K562 (cell line): Measurements from ENCODE around the gene PRDM2. TPM values are rescaled to one million over a fixed set of nuclear protein-coding genes. Genes with fewer than 3 reads are reported as not detected.

Experiments used
- ATAC-seq: fragments of 200-7000 bp; cut with Tn5 transposase; 3 replicates; pipeline ENCODE4 v1.9.1; 2020; ENCODE audit warnings: moderate library complexity
- BruUV-seq: library from RNA; stranded (reverse); fragments of 400-500 nt; replicated peaks from 2 replicates; lab custom pipeline; 2021; lab: Mats Ljungman, UMichigan
- CTCF ChIA-PET: fragments of 300-600 bp; formaldehyde crosslinking; extraction: SDS; loops from one replicate; lab custom pipeline; 2021; ENCODE audit warnings: low intra/inter-chr PET ratio; lab: Yijun Ruan, JAX
- POLR2A ChIA-PET: fragments of 300-600, 350-650 bp; sonication (Branson Sonifier 250); formaldehyde crosslinking; extraction: SDS; loops from one replicate; lab custom pipeline; 2021; ENCODE audit warnings: antibody characterized with exemption, inconsistent platforms; lab: Yijun Ruan, JAX
- DNase-seq, 4 experiments: peaks; one replicate each; pipeline versions ENCODE4 v3.0.0 to v3.0.0-alpha.2; 2011 to 2018; ENCODE audit warnings: low spot score in 3 of 4, mixed read lengths in 3 of 4; ENCODE audit errors: extremely low read depth in 1 of 4
- FAIRE-seq: peaks from 2 replicates; lab custom pipeline; 2011; peaks lifted over from hg19 to GRCh38; lab: Jason Lieb, UNC
- H2AFZ ChIP-seq: 2 replicates; pipeline ENCODE4 v1.6.0; 2011; ENCODE audit warnings: low read depth, low read length, control low read depth, inconsistent platforms
- H3K27ac ChIP-seq: fragments of 200-600 bp; 3 replicates; pipeline ENCODE4 v1.8.0; 2011; ENCODE audit warnings: low read depth, mild to moderate bottlenecking, control low read depth, inconsistent platforms, low read length, moderate library complexity, mixed read lengths; ENCODE audit errors: extremely low read depth
- H3K27me3 ChIP-seq, 2 experiments: fragments of 300-600 bp in 1 of 2; 2 replicates in 1 of 2; 3 replicates in 1 of 2; pipeline versions ENCODE4 v1.6.0 to v1.8.0; 2011; ENCODE audit warnings: inconsistent platforms in 2 of 2, low read length in 2 of 2, mild to moderate bottlenecking in 1 of 2, mixed read lengths in 1 of 2, moderate library complexity in 1 of 2; ENCODE audit not compliant: control insufficient read depth in 2 of 2, insufficient read depth in 2 of 2
- H3K36me3 ChIP-seq: fragments of 300-600 bp; 3 replicates; pipeline ENCODE4 v1.8.0; 2011; ENCODE audit warnings: mild to moderate bottlenecking, low read length, inconsistent platforms; ENCODE audit not compliant: control insufficient read depth, insufficient read depth
- H3K4me1 ChIP-seq, 2 experiments: fragments of 200-600 bp in 1 of 2; replicated peaks in 1 of 2; 2 replicates in 1 of 2; 3 replicates in 1 of 2; pipeline versions ENCODE4 v1.5.1 to v1.8.0; 2011; ENCODE audit warnings: inconsistent platforms in 2 of 2, low read length in 2 of 2, mild to moderate bottlenecking in 1 of 2, mixed read lengths in 1 of 2, moderate library complexity in 1 of 2; ENCODE audit not compliant: control insufficient read depth in 2 of 2, insufficient read depth in 2 of 2
- H3K4me2 ChIP-seq: 2 replicates; pipeline ENCODE4 v1.6.1; 2011; ENCODE audit warnings: low read length, control low read depth, inconsistent platforms, mixed read lengths; ENCODE audit not compliant: insufficient read depth
- H3K4me3 ChIP-seq: fragments of 200-600 bp; sonication (generic), shearing (Covaris generic); 2 replicates; pipeline ENCODE4 v1.5.1; 2016; ENCODE audit warnings: control low read depth, inconsistent platforms
- H3K79me2 ChIP-seq: fragments of 200-600 bp; 3 replicates; pipeline ENCODE4 v1.8.0; 2011; ENCODE audit warnings: low read length, inconsistent platforms; ENCODE audit not compliant: control insufficient read depth, insufficient read depth
- H3K9ac ChIP-seq, 2 experiments: 2 replicates each; pipeline versions ENCODE4 v1.6.0 to v1.6.1; 2011; ENCODE audit warnings: low read depth in 2 of 2, low read length in 2 of 2, control low read depth in 1 of 2, inconsistent platforms in 1 of 2, mild to moderate bottlenecking in 1 of 2, mixed read lengths in 1 of 2; ENCODE audit not compliant: insufficient read depth in 1 of 2
- H3K9me1 ChIP-seq: one replicate; pipeline ENCODE4 v1.6.0; 2011; ENCODE audit warnings: inconsistent platforms, mild to moderate bottlenecking, low read length, moderate library complexity; ENCODE audit not compliant: control insufficient read depth, insufficient read depth
- H3K9me3 ChIP-seq: replicated peaks from 2 replicates; pipeline ENCODE4 v1.5.1; 2011; ENCODE audit warnings: low read depth, low read length, inconsistent platforms; ENCODE audit not compliant: control insufficient read depth, insufficient read depth
- H4K20me1 ChIP-seq: replicated peaks from 2 replicates; pipeline ENCODE4 v1.6.1; 2011; ENCODE audit warnings: low read length, inconsistent platforms, mixed read lengths; ENCODE audit not compliant: control insufficient read depth, insufficient read depth
- ERF ChIP-seq: fragments of 450-650 bp; formaldehyde crosslinking; IDR thresholded peaks from 2 replicates; pipeline ENCODE4 v1.4.0; 2020; ENCODE audit warnings: mild to moderate bottlenecking, mixed read lengths
- KLF13 ChIP-seq: fragments of 450-650 bp; IDR thresholded peaks from 2 replicates; pipeline ENCODE4 v1.6.1; 2016; ENCODE audit warnings: missing genetic modification characterization, low read depth, mild to moderate bottlenecking, missing compliant biosample characterization, moderate library complexity, borderline replicate concordance
- KLF6 ChIP-seq: fragments of 250-450 bp; sonication (Bioruptor Pico); IDR thresholded peaks from 2 replicates; pipeline ENCODE4 v1.4.0; 2020; ENCODE audit warnings: mild to moderate bottlenecking, moderate library complexity, borderline replicate concordance
- MAFG ChIP-seq: fragments of 450-650 bp; conservative IDR thresholded peaks from 2 replicates; pipeline ENCODE4 v1.6.1; 2016; ENCODE audit warnings: missing genetic modification characterization, missing compliant biosample characterization
- MEIS2 ChIP-seq: fragments of 450-650 bp; IDR thresholded peaks from 2 replicates; pipeline ENCODE4 v1.6.1; 2014; ENCODE audit warnings: mild to moderate bottlenecking; ENCODE audit not compliant: partially characterized antibody
- OTX1 ChIP-seq: fragments of 450-650 bp; formaldehyde crosslinking; IDR thresholded peaks from 2 replicates; pipeline ENCODE4 v1.4.0; 2022; ENCODE audit warnings: mild to moderate bottlenecking
- TFAM ChIP-seq: fragments of 250-450 bp; sonication (Bioruptor Pico); conservative IDR thresholded peaks from 2 replicates; pipeline ENCODE4 v1.5.0; 2021; ENCODE audit warnings: mild to moderate bottlenecking, moderate library complexity
- XRCC4 ChIP-seq: IDR thresholded peaks from one replicate; pipeline ENCODE4 v1.6.1; 2011; ENCODE audit not compliant: insufficient read depth, insufficient read length; ENCODE audit errors: extremely low read depth
- ZC3H11A ChIP-seq: IDR thresholded peaks from 2 replicates; pipeline ENCODE4 v1.6.1; 2012; ENCODE audit warnings: low read depth, low read length, improper control_type of control experiment
- ZNF124 ChIP-seq: sonication (generic); formaldehyde crosslinking; IDR thresholded peaks from 2 replicates; pipeline ENCODE4 v1.8.1; 2022; ENCODE audit warnings: missing genetic modification reagents
- WGBS: fragments of 100-300 bp; shearing (Covaris generic); methylation state at CpG from one replicate; pipeline ENCODE4 v1.1.6; 2016; ENCODE audit warnings: low coverage, mixed read lengths; ENCODE audit not compliant: insufficient coverage; ENCODE audit errors: missing lambda C conversion rate; 5-methylcytosine and 5-hydroxymethylcytosine counted together
- in situ Hi-C: fragments of 300-500 bp; cut with MboI; formaldehyde crosslinking; loops from 4 replicates; pipeline ENCODE4 v1.15.0; 2018; ENCODE audit warnings: inconsistent platforms, mixed read lengths
- intact Hi-C: fragments of 100-400 bp; cut with micrococcal nuclease; formaldehyde crosslinking; loops from 2 replicates; pipeline ENCODE4 v1.14.2; 2022
- polyA plus RNA-seq, 8 experiments: library from polyadenylated mRNA; depleted of rRNA in 4 of 8; stranded (reverse) in 5 of 8; unstranded in 3 of 8; fragments of >200 nt; fragmentation: Nextera tagmentation in 2 of 8; fragmentation: Illumina TruSeq in 1 of 8; extraction: Ambion mirVana in 2 of 8; extraction: Trizol in 1 of 8; gene quantifications; 2 replicates each; pipeline versions ENCODE4 v1.2.1 to v1.2.3, GENCODE V29; 2011 to 2014; ENCODE audit warnings: inconsistent platforms in 1 of 8, missing spikeins in 1 of 8
- total RNA-seq, 7 experiments: library from RNA; depleted of rRNA in 6 of 7; stranded (reverse); fragments of >200 nt in 6 of 7; fragmentation: Illumina TruSeq in 2 of 7; extraction: Trizol in 2 of 7; gene quantifications; 2 replicates each; pipeline versions ENCODE4 v1.2.1 to v1.2.3, GENCODE V29; 2011 to 2021; ENCODE audit warnings: low replicate concordance in 1 of 7
- TF ChIP-seq, protein P1 (sequence below): fragments of 200-600 bp; sonication (generic); IDR thresholded peaks from one replicate; pipeline ENCODE4 v1.6.1; 2012; ENCODE audit warnings: mild to moderate bottlenecking, low read depth, low read length, inconsistent platforms

Gene PRDM2
- total and polyA plus RNA-seq, 9 of the 15 experiments (the other 6 are each of a cell fraction or from before 2014, with no cell fraction given): 5.4 to 27.6 (median 12.5) TPM

DNA sequence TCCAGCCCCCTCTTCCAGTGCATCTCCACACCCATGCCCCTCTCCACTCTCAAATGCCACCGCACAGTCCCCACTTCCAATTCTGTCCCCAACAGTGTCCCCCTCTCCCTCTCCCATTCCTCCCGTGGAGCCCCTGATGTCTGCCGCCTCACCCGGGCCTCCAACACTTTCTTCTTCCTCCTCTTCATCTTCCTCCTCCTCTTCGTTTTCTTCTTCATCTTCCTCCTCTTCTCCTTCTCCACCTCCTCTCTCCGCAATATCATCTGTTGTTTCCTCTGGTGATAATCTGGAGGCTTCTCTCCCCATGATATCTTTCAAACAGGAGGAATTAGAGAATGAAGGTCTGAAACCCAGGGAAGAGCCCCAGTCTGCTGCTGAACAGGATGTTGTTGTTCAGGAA lies 80.8 kb downstream of the PRDM2 start:
- FAIRE-seq (no peak), ATAC-seq (no peak), DNase-seq (no peak)
- in situ Hi-C loops (no loop called here), intact Hi-C loops (no loop called here)
- Histone ChIP-seq H3K27me3 (no peaks in the 10 kb centered on the region), H3K27ac (no peak overlapping the region), H3K4me3 (no peak overlapping the region), H3K4me1 (no peaks in the 10 kb centered on the region), H3K4me2 (no peak overlapping the region), H3K9me3 (no peaks in the 10 kb centered on the region), H4K20me1 (peaks cover 4% of the 10 kb centered on the region; the same call in 1 of the 2 replicates), H3K9me1 (no peaks in the 10 kb centered on the region), H3K36me3 (peaks cover 91% of the 10 kb centered on the region), H3K9ac (no peak overlapping the region), H3K79me2 (peaks cover 5% of the 10 kb centered on the region; the same call in 1 of the 3 replicates), H2AFZ (no peak overlapping the region)
- ChIA-PET CTCF (no interaction called here), POLR2A (interaction anchor here (0.9 kb wide), 1 partner anchor 54 kb away, joined by 3 read pairs; no protein-coding TSS in a partner anchor)
- 89% methylated on average over 6 of the region's 6 CpGs for WGBS
- TF ChIP-seq MAFG (tag): no peak
- no peak for TF ChIP-seq TFAM (CRISPR knock-in tag)
- TF ChIP-seq ZNF124 (CRISPR knock-in tag): no peak
- no peak for TF ChIP-seq ZC3H11A
- TF ChIP-seq KLF6 (CRISPR knock-in tag): no peak
- no peak for TF ChIP-seq OTX1 (CRISPR knock-in tag)
- TF ChIP-seq, protein P1, sequence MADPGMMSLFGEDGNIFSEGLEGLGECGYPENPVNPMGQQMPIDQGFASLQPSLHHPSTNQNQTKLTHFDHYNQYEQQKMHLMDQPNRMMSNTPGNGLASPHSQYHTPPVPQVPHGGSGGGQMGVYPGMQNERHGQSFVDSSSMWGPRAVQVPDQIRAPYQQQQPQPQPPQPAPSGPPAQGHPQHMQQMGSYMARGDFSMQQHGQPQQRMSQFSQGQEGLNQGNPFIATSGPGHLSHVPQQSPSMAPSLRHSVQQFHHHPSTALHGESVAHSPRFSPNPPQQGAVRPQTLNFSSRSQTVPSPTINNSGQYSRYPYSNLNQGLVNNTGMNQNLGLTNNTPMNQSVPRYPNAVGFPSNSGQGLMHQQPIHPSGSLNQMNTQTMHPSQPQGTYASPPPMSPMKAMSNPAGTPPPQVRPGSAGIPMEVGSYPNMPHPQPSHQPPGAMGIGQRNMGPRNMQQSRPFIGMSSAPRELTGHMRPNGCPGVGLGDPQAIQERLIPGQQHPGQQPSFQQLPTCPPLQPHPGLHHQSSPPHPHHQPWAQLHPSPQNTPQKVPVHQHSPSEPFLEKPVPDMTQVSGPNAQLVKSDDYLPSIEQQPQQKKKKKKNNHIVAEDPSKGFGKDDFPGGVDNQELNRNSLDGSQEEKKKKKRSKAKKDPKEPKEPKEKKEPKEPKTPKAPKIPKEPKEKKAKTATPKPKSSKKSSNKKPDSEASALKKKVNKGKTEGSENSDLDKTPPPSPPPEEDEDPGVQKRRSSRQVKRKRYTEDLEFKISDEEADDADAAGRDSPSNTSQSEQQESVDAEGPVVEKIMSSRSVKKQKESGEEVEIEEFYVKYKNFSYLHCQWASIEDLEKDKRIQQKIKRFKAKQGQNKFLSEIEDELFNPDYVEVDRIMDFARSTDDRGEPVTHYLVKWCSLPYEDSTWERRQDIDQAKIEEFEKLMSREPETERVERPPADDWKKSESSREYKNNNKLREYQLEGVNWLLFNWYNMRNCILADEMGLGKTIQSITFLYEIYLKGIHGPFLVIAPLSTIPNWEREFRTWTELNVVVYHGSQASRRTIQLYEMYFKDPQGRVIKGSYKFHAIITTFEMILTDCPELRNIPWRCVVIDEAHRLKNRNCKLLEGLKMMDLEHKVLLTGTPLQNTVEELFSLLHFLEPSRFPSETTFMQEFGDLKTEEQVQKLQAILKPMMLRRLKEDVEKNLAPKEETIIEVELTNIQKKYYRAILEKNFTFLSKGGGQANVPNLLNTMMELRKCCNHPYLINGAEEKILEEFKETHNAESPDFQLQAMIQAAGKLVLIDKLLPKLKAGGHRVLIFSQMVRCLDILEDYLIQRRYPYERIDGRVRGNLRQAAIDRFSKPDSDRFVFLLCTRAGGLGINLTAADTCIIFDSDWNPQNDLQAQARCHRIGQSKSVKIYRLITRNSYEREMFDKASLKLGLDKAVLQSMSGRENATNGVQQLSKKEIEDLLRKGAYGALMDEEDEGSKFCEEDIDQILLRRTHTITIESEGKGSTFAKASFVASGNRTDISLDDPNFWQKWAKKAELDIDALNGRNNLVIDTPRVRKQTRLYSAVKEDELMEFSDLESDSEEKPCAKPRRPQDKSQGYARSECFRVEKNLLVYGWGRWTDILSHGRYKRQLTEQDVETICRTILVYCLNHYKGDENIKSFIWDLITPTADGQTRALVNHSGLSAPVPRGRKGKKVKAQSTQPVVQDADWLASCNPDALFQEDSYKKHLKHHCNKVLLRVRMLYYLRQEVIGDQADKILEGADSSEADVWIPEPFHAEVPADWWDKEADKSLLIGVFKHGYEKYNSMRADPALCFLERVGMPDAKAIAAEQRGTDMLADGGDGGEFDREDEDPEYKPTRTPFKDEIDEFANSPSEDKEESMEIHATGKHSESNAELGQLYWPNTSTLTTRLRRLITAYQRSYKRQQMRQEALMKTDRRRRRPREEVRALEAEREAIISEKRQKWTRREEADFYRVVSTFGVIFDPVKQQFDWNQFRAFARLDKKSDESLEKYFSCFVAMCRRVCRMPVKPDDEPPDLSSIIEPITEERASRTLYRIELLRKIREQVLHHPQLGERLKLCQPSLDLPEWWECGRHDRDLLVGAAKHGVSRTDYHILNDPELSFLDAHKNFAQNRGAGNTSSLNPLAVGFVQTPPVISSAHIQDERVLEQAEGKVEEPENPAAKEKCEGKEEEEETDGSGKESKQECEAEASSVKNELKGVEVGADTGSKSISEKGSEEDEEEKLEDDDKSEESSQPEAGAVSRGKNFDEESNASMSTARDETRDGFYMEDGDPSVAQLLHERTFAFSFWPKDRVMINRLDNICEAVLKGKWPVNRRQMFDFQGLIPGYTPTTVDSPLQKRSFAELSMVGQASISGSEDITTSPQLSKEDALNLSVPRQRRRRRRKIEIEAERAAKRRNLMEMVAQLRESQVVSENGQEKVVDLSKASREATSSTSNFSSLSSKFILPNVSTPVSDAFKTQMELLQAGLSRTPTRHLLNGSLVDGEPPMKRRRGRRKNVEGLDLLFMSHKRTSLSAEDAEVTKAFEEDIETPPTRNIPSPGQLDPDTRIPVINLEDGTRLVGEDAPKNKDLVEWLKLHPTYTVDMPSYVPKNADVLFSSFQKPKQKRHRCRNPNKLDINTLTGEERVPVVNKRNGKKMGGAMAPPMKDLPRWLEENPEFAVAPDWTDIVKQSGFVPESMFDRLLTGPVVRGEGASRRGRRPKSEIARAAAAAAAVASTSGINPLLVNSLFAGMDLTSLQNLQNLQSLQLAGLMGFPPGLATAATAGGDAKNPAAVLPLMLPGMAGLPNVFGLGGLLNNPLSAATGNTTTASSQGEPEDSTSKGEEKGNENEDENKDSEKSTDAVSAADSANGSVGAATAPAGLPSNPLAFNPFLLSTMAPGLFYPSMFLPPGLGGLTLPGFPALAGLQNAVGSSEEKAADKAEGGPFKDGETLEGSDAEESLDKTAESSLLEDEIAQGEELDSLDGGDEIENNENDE: no peak
- no peak for TF ChIP-seq KLF13
- TF ChIP-seq XRCC4: no peak
- TF ChIP-seq ERF: no peak
- no peak for TF ChIP-seq MEIS2
- no TSS peak for BruUV-seq
